ENCODE measurements around the gene CAMTA1.

CAMTA1 gene

GRCh38 chr1:6982443-6982842, 197.2 kb downstream of the CAMTA1 start:
- TF ChIP-seq CTCF (conservative IDR thresholded peaks at IDR 0.05; ENCODE audit: low read depth, low read length), result no peak
- no peak overlapping the region for H3K4me3 ChIP-seq (ENCODE audit: low read length)
- no peak for DNase-seq (ENCODE audit: low read depth)

- no peak overlapping the region for H3K4me3 ChIP-seq (ENCODE audit: low read length)
- DNase-seq (ENCODE audit: low read depth), result no peak
- TF ChIP-seq CTCF (conservative IDR thresholded peaks at IDR 0.05; ENCODE audit: low read depth, low read length), result no peak
Measured at GRCh38 chr1:6982860-6983259, 197.6 kb downstream of the CAMTA1 start.

GRCh38 chr1:6984536-6984935, 199.3 kb downstream of the CAMTA1 start:
- H3K4me3 ChIP-seq (ENCODE audit: low read length), result no peak overlapping the region
- no peak for TF ChIP-seq CTCF (conservative IDR thresholded peaks at IDR 0.05; ENCODE audit: low read depth, low read length)
- no peak for DNase-seq (ENCODE audit: low read depth)

- no peak overlapping the region for H3K4me3 ChIP-seq (ENCODE audit: low read length)
- DNase-seq (ENCODE audit: low read depth), result no peak
- no peak for TF ChIP-seq CTCF (conservative IDR thresholded peaks at IDR 0.05; ENCODE audit: low read depth, low read length)
Measured at GRCh38 chr1:6984986-6985385, 199.7 kb downstream of the CAMTA1 start.

DNA sequence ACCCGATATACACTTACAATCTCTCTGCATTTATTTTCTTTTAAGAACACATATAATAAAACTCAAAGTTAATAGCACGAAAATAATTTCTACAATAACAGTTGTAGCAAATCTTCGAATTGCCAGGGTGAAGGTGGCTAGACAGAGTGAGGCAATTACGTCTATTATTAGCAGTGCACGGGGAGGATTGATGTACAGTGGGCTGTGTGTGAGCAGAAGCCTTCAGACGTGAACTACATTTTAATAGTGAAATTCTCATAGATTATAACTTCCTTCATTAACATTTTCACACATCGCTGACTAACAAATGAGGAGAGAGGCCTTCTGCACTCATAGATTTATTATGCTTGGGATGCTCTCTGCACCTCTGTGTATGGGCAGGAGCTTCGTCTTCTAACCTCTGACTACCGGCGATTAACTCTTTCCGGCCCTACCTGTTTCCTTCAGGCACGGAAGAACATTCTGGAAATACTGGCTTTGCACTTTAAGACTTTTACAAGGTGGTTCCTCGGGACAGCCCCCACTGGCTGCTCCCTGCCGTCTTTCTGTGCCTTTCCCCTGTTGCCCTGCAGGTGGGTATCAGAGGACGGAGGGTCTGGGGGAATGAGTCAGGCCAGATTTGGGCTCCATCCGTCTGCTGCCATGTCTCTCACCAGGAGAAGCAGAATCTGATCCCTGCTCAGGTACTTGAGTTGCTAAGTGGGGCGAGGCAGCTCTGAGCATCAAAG, 200.5 kb downstream of the CAMTA1 start:
- TF ChIP-seq CTCF (conservative IDR thresholded peaks at IDR 0.05; ENCODE audit: low read depth, low read length), result no peak
- no peak for DNase-seq (ENCODE audit: low read depth)
- no peak overlapping the region for H3K4me3 ChIP-seq (ENCODE audit: low read length)

GRCh38 chr1:6986281-6986680, 201.0 kb downstream of the CAMTA1 start:
- DNase-seq (ENCODE audit: low read depth), result no peak
- TF ChIP-seq CTCF (conservative IDR thresholded peaks at IDR 0.05; ENCODE audit: low read depth, low read length), result no peak
- no peak overlapping the region for H3K4me3 ChIP-seq (ENCODE audit: low read length)

DNA sequence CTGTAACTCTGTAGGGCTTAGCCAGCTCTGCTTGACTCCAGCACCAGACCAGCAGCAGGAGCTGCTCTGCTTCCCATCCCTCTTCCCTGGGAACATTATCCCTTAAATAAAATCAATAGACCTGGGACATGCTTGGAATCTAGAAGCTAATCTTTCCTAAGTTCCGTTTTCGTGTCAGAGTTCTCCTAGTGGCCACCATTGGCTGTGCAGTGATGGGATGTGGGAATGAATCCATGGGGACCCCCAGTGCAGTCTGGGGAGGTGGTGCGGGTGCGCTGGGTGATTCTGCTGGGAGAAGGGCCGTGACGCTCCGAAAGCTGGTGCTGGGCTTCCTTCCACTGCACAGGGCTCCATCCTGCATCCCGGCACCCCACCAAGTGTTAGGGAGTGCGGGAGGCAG, 202.7 kb downstream of the CAMTA1 start:
- peak; percentile 14 for TF ChIP-seq CTCF (conservative IDR thresholded peaks at IDR 0.05; ENCODE audit: low read depth, low read length)
- H3K4me3 ChIP-seq (ENCODE audit: low read length), result no peak overlapping the region
- DNase-seq (ENCODE audit: low read depth), result no peak

Data from retinal pigment epithelial cell (primary cell).